GM21825 (cell line): Measurements from ENCODE around the gene ALMS1.
"Not testable (repeated sequence)": the region's sequence is repeated elsewhere in the genome, so short reads cannot be mapped to it uniquely, and the experiment has no call there.

ENCODE experiments used
- ATAC-seq: cut with Tn5 transposase; IDR thresholded peaks from one replicate; pipeline ENCODE4 v1.9.1; 2021; ENCODE audit warnings: mild to moderate bottlenecking, moderate library complexity; ENCODE audit not compliant: unreplicated experiment

ALMS1 gene

GRCh38 chr2:73614997-73615396, 229.4 kb downstream of the ALMS1 start:
- no peak for ATAC-seq

- ATAC-seq: not testable (repeated sequence)
Observed at GRCh38 chr2:73619925-73620324, 234.3 kb downstream of the ALMS1 start.

GRCh38 chr2:73624036-73624435, 238.4 kb downstream of the ALMS1 start:
- ATAC-seq: not testable (repeated sequence)

GRCh38 chr2:73624625-73625024, 239.0 kb downstream of the ALMS1 start:
- ATAC-seq: not testable (repeated sequence)

- not testable (repeated sequence) for ATAC-seq
Observed at GRCh38 chr2:73626237-73626636, 240.6 kb downstream of the ALMS1 start.

GRCh38 chr2:73628493-73628892, 242.9 kb downstream of the ALMS1 start:
- ATAC-seq: not testable (repeated sequence)

GRCh38 chr2:73630662-73631266, 245.1 kb downstream of the ALMS1 start:
- peak; percentile 63 for ATAC-seq

GRCh38 chr2:73636977-73637376, 251.3 kb downstream of the ALMS1 start:
- not testable (repeated sequence) for ATAC-seq

- no peak for ATAC-seq
Observed at GRCh38 chr2:73638429-73638828, 252.8 kb downstream of the ALMS1 start.

GRCh38 chr2:73640511-73640911, 254.9 kb downstream of the ALMS1 start:
- no peak for ATAC-seq

- ATAC-seq: no peak
Observed at GRCh38 chr2:73640946-73641766, 255.5 kb downstream of the ALMS1 start.

- no peak for ATAC-seq
Observed at GRCh38 chr2:73641767-73642062, 256.1 kb downstream of the ALMS1 start.

GRCh38 chr2:73642338-73643018, 256.8 kb downstream of the ALMS1 start, which contains the start of gene NAT8:
TSS of gene NAT8 (minus strand) at chr2:73642422. CDS start at chr2:73641628, 794 bp downstream.
- no peak for ATAC-seq

- ATAC-seq: not testable (repeated sequence)
Observed at GRCh38 chr2:73647690-73648089, 262.1 kb downstream of the ALMS1 start.

- ATAC-seq: no peak
Observed at GRCh38 chr2:73651591-73652230, 266.1 kb downstream of the ALMS1 start.

GRCh38 chr2:73652348-73652747, 266.7 kb downstream of the ALMS1 start:
- ATAC-seq: no peak

GRCh38 chr2:73654175-73654574, 268.5 kb downstream of the ALMS1 start:
- no peak for ATAC-seq
